Measurements from ENCODE around the gene MRO.
A peak's percentile ranks its signal among the peaks of the same experiment; 100 is the strongest.

The MRO gene

GRCh38 chr18:50853863-50854271, 34.1 kb upstream of the MRO start:
- peak overlapping the region; percentile 56 for H2AFZ ChIP-seq (ENCODE audit: low read length, unreplicated experiment)
- H3K4me1 ChIP-seq (ENCODE audit: control insufficient read depth, insufficient read depth, low read length, unreplicated experiment), result peaks cover 20% of the 10 kb centered on the region
- no peaks in the 10 kb centered on the region for H3K79me2 ChIP-seq (ENCODE audit: control insufficient read depth, insufficient read depth, low read length, unreplicated experiment)
- no peaks in the 10 kb centered on the region for H3K36me3 ChIP-seq (ENCODE audit: insufficient read depth, low read length)
- H3K27ac ChIP-seq (ENCODE audit: low read depth, low read length), result peak overlapping the region; percentile 46
- peak overlapping the region; percentile 13; the same call in 1 of the 2 replicates for H3K4me3 ChIP-seq (ENCODE audit: low read depth, low read length)
- H3K27me3 ChIP-seq (ENCODE audit: insufficient read depth, low read length), result no peaks in the 10 kb centered on the region

GRCh38 chr18:50850307-50851065, 30.7 kb upstream of the MRO start:
- Histone ChIP-seq H3K36me3 (ENCODE audit: insufficient read depth, low read length) (no peaks in the 10 kb centered on the region), H3K27ac (ENCODE audit: low read depth, low read length) (no peak overlapping the region), H3K79me2 (ENCODE audit: control insufficient read depth, insufficient read depth, low read length, unreplicated experiment) (no peaks in the 10 kb centered on the region), H3K27me3 (ENCODE audit: insufficient read depth, low read length) (no peaks in the 10 kb centered on the region), H2AFZ (ENCODE audit: low read length, unreplicated experiment) (no peak overlapping the region), H3K4me1 (ENCODE audit: control insufficient read depth, insufficient read depth, low read length, unreplicated experiment) (peaks cover 24% of the 10 kb centered on the region), H3K4me3 (ENCODE audit: low read depth, low read length) (no peak overlapping the region)

- no peak overlapping the region for H3K4me3 ChIP-seq (ENCODE audit: low read depth, low read length)
- no peaks in the 10 kb centered on the region for H3K36me3 ChIP-seq (ENCODE audit: insufficient read depth, low read length)
- no peaks in the 10 kb centered on the region for H3K27me3 ChIP-seq (ENCODE audit: insufficient read depth, low read length)
- H3K27ac ChIP-seq (ENCODE audit: low read depth, low read length), result no peak overlapping the region
- H3K79me2 ChIP-seq (ENCODE audit: control insufficient read depth, insufficient read depth, low read length, unreplicated experiment), result no peaks in the 10 kb centered on the region
- no peak overlapping the region for H2AFZ ChIP-seq (ENCODE audit: low read length, unreplicated experiment)
- H3K4me1 ChIP-seq (ENCODE audit: control insufficient read depth, insufficient read depth, low read length, unreplicated experiment), result peaks cover 20% of the 10 kb centered on the region
Measured at GRCh38 chr18:50849419-50849821, 29.6 kb upstream of the MRO start.

GRCh38 chr18:50848991-50849390, 29.2 kb upstream of the MRO start:
- no peak overlapping the region for H3K27ac ChIP-seq (ENCODE audit: low read depth, low read length)
- H3K36me3 ChIP-seq (ENCODE audit: insufficient read depth, low read length), result no peaks in the 10 kb centered on the region
- H2AFZ ChIP-seq (ENCODE audit: low read length, unreplicated experiment), result no peak overlapping the region
- H3K79me2 ChIP-seq (ENCODE audit: control insufficient read depth, insufficient read depth, low read length, unreplicated experiment), result no peaks in the 10 kb centered on the region
- no peaks in the 10 kb centered on the region for H3K27me3 ChIP-seq (ENCODE audit: insufficient read depth, low read length)
- peaks cover 16% of the 10 kb centered on the region for H3K4me1 ChIP-seq (ENCODE audit: control insufficient read depth, insufficient read depth, low read length, unreplicated experiment)
- H3K4me3 ChIP-seq (ENCODE audit: low read depth, low read length), result no peak overlapping the region

GRCh38 chr18:50848061-50848551, 28.3 kb upstream of the MRO start:
- no peak overlapping the region for H2AFZ ChIP-seq (ENCODE audit: low read length, unreplicated experiment)
- H3K79me2 ChIP-seq (ENCODE audit: control insufficient read depth, insufficient read depth, low read length, unreplicated experiment), result no peaks in the 10 kb centered on the region
- H3K4me3 ChIP-seq (ENCODE audit: low read depth, low read length), result no peak overlapping the region
- no peaks in the 10 kb centered on the region for H3K36me3 ChIP-seq (ENCODE audit: insufficient read depth, low read length)
- no peaks in the 10 kb centered on the region for H3K27me3 ChIP-seq (ENCODE audit: insufficient read depth, low read length)
- peaks cover 9% of the 10 kb centered on the region for H3K4me1 ChIP-seq (ENCODE audit: control insufficient read depth, insufficient read depth, low read length, unreplicated experiment)
- no peak overlapping the region for H3K27ac ChIP-seq (ENCODE audit: low read depth, low read length)

- Histone ChIP-seq H3K36me3 (ENCODE audit: insufficient read depth, low read length) (no peaks in the 10 kb centered on the region), H2AFZ (ENCODE audit: low read length, unreplicated experiment) (no peak overlapping the region), H3K27me3 (ENCODE audit: insufficient read depth, low read length) (no peaks in the 10 kb centered on the region), H3K4me1 (ENCODE audit: control insufficient read depth, insufficient read depth, low read length, unreplicated experiment) (peaks cover 9% of the 10 kb centered on the region), H3K4me3 (ENCODE audit: low read depth, low read length) (no peak overlapping the region), H3K27ac (ENCODE audit: low read depth, low read length) (0 out of 2 replicates have a peak overlapping the region, but pooled peaks have one; percentile 5), H3K79me2 (ENCODE audit: control insufficient read depth, insufficient read depth, low read length, unreplicated experiment) (no peaks in the 10 kb centered on the region)
Measured at GRCh38 chr18:50847192-50847591, 27.4 kb upstream of the MRO start.

- Histone ChIP-seq H3K4me1 (ENCODE audit: control insufficient read depth, insufficient read depth, low read length, unreplicated experiment) (peaks cover 9% of the 10 kb centered on the region), H3K79me2 (ENCODE audit: control insufficient read depth, insufficient read depth, low read length, unreplicated experiment) (no peaks in the 10 kb centered on the region), H3K27ac (ENCODE audit: low read depth, low read length) (no peak overlapping the region)
Measured at GRCh38 chr18:50844960-50845359, 25.1 kb upstream of the MRO start.

GRCh38 chr18:50844554-50844953, 24.7 kb upstream of the MRO start:
- Histone ChIP-seq H3K79me2 (ENCODE audit: control insufficient read depth, insufficient read depth, low read length, unreplicated experiment) (no peaks in the 10 kb centered on the region), H3K27ac (ENCODE audit: low read depth, low read length) (no peak overlapping the region), H3K4me3 (ENCODE audit: low read depth, low read length) (no peak overlapping the region), H3K4me1 (ENCODE audit: control insufficient read depth, insufficient read depth, low read length, unreplicated experiment) (peaks cover 9% of the 10 kb centered on the region), H3K27me3 (ENCODE audit: insufficient read depth, low read length) (no peaks in the 10 kb centered on the region; the same call in 1 of the 2 replicates), H2AFZ (ENCODE audit: low read length, unreplicated experiment) (no peak overlapping the region), H3K36me3 (ENCODE audit: insufficient read depth, low read length) (no peaks in the 10 kb centered on the region)

More at GRCh38 chr18:50844960-50845359, 25.1 kb upstream of the MRO start:
- H3K27me3 ChIP-seq (ENCODE audit: insufficient read depth, low read length), result no peaks in the 10 kb centered on the region; the same call in 1 of the 2 replicates
- H3K4me3 ChIP-seq (ENCODE audit: low read depth, low read length), result no peak overlapping the region
- no peak overlapping the region for H2AFZ ChIP-seq (ENCODE audit: low read length, unreplicated experiment)
- no peaks in the 10 kb centered on the region for H3K36me3 ChIP-seq (ENCODE audit: insufficient read depth, low read length)

- Histone ChIP-seq H3K4me1 (ENCODE audit: control insufficient read depth, insufficient read depth, low read length, unreplicated experiment) (peaks cover 15% of the 10 kb centered on the region), H3K79me2 (ENCODE audit: control insufficient read depth, insufficient read depth, low read length, unreplicated experiment) (no peaks in the 10 kb centered on the region), H3K36me3 (ENCODE audit: insufficient read depth, low read length) (no peaks in the 10 kb centered on the region), H3K4me3 (ENCODE audit: low read depth, low read length) (no peak overlapping the region), H2AFZ (ENCODE audit: low read length, unreplicated experiment) (no peak overlapping the region), H3K27ac (ENCODE audit: low read depth, low read length) (no peak overlapping the region), H3K27me3 (ENCODE audit: insufficient read depth, low read length) (no peaks in the 10 kb centered on the region; the same call in 1 of the 2 replicates)
Measured at GRCh38 chr18:50842846-50843245, 23.0 kb upstream of the MRO start.

- Histone ChIP-seq H3K79me2 (ENCODE audit: control insufficient read depth, insufficient read depth, low read length, unreplicated experiment) (no peaks in the 10 kb centered on the region), H2AFZ (ENCODE audit: low read length, unreplicated experiment) (no peak overlapping the region), H3K27me3 (ENCODE audit: insufficient read depth, low read length) (no peaks in the 10 kb centered on the region; the same call in 1 of the 2 replicates), H3K27ac (ENCODE audit: low read depth, low read length) (no peak overlapping the region), H3K4me1 (ENCODE audit: control insufficient read depth, insufficient read depth, low read length, unreplicated experiment) (peaks cover 23% of the 10 kb centered on the region), H3K36me3 (ENCODE audit: insufficient read depth, low read length) (no peaks in the 10 kb centered on the region), H3K4me3 (ENCODE audit: low read depth, low read length) (no peak overlapping the region)
Measured at GRCh38 chr18:50839996-50840395, 20.2 kb upstream of the MRO start.

- H3K36me3 ChIP-seq (ENCODE audit: insufficient read depth, low read length), result no peaks in the 10 kb centered on the region
- no peaks in the 10 kb centered on the region; the same call in 1 of the 2 replicates for H3K27me3 ChIP-seq (ENCODE audit: insufficient read depth, low read length)
- no peak overlapping the region for H3K27ac ChIP-seq (ENCODE audit: low read depth, low read length)
- no peak overlapping the region for H2AFZ ChIP-seq (ENCODE audit: low read length, unreplicated experiment)
- H3K79me2 ChIP-seq (ENCODE audit: control insufficient read depth, insufficient read depth, low read length, unreplicated experiment), result no peaks in the 10 kb centered on the region
- H3K4me3 ChIP-seq (ENCODE audit: low read depth, low read length), result no peak overlapping the region
- H3K4me1 ChIP-seq (ENCODE audit: control insufficient read depth, insufficient read depth, low read length, unreplicated experiment), result peaks cover 23% of the 10 kb centered on the region
Measured at GRCh38 chr18:50839341-50839740, 19.5 kb upstream of the MRO start.
